BE2C (cell line): Measurements from ENCODE around the gene PGS1.

Experiments
- DNase-seq: peaks from one replicate; pipeline ENCODE4 v3.0.0-alpha.2; 2020
- H3K27me3 ChIP-seq: fragments of 250-450 bp; sonication (Bioruptor Pico); 2 replicates; pipeline ENCODE4 v1.5.1; 2020; ENCODE audit warnings: mild to moderate bottlenecking
- H3K36me3 ChIP-seq: fragments of 250-450 bp; sonication (Bioruptor Pico); 2 replicates; pipeline ENCODE4 v1.5.1; 2020; ENCODE audit warnings: mild to moderate bottlenecking
- H3K4me1 ChIP-seq: fragments of 250-450 bp; sonication (Bioruptor Pico); 2 replicates; pipeline ENCODE4 v1.5.1; 2020
- H3K4me3 ChIP-seq: 2 replicates; pipeline ENCODE4 v1.5.1; 2011; ENCODE audit warnings: low read depth, low read length
- H3K9me3 ChIP-seq: fragments of 250-450 bp; sonication (Bioruptor Pico); 2 replicates; pipeline ENCODE4 v1.5.1; 2020
- CTCF ChIP-seq: IDR thresholded peaks from 2 replicates; pipeline ENCODE4 v1.5.1; 2012; ENCODE audit warnings: mild to moderate bottlenecking, low read depth, low read length

The PGS1 gene

GRCh38 chr17:78471635-78472034 is 93.2 kb downstream of the PGS1 start:
- no peak for TF ChIP-seq CTCF

GRCh38 chr17:78472035-78472905 is 93.8 kb downstream of the PGS1 start:
- H3K4me1 ChIP-seq = no peaks in the 10 kb centered on the region
- H3K36me3 ChIP-seq = no peaks in the 10 kb centered on the region
- TF ChIP-seq CTCF = no peak
- H3K9me3 ChIP-seq = no peaks in the 10 kb centered on the region
- no peak overlapping the region for H3K4me3 ChIP-seq
- H3K27me3 ChIP-seq = no peaks in the 10 kb centered on the region
- no peak for DNase-seq

More at GRCh38 chr17:78471635-78472034, 93.2 kb downstream of the PGS1 start:
- no peaks in the 10 kb centered on the region for H3K9me3 ChIP-seq
- no peaks in the 10 kb centered on the region for H3K27me3 ChIP-seq
- H3K4me1 ChIP-seq = no peaks in the 10 kb centered on the region
- H3K36me3 ChIP-seq = no peaks in the 10 kb centered on the region
- no peak for DNase-seq
- no peak overlapping the region for H3K4me3 ChIP-seq

DNA sequence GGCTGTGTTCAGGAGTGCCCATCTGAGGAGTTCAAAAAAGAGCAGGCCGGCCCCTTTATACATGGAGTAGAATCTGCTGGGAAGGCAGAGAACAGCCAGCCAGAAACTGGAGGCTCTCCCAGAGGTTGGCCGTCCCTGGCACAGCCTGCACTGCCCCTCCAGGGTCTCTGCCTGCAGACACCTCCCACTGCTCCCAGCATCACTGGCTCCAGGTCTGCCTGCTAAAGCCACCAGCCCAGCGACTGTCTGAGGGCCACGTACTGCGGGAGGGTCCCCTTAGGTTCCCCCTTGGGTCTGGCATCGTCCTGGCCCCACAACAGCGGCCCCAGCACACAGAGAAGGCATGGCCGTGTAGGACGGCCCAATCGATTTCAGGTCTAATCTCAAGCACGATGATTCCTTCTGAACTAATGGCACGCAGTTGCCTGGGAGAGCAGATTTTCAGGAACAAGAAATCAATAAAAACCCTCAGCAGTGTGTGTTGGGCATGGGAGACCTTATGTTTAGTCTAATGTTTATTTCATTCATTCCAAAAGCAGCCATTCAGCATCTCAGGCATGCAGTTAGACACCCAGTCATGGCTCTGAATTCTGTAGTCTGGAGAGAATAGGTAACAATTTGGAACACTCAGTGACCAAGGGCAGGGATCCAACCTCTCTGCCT is 95.6 kb downstream of the PGS1 start:
- Histone ChIP-seq H3K9me3 (no peaks in the 10 kb centered on the region), H3K4me1 (no peaks in the 10 kb centered on the region), H3K36me3 (no peaks in the 10 kb centered on the region), H3K27me3 (no peaks in the 10 kb centered on the region), H3K4me3 (no peak overlapping the region)
- no peak for TF ChIP-seq CTCF
- DNase-seq = no peak
